NCI-H2171 treated with DMSO at 0.1 percent for 48 hours (cell line): ENCODE measurements around the gene PPP1R10.

ENCODE experiments used
- DNase-seq: peaks from one replicate; lab custom pipeline; 2025; lab: John Stamatoyannopoulos, UW

The PPP1R10 gene

GRCh38 chr6:30556066-30556905 is 60.8 kb downstream of the PPP1R10 start, which contains the start of gene GNL1:
Gene GNL1 (minus strand): TSS chr6:30556489. CDS start chr6:30556203, 286 bp downstream.
- peak; percentile 87 for DNase-seq

GRCh38 chr6:30555816-30556065 is 61.3 kb downstream of the PPP1R10 start:
- DNase-seq = peak; percentile 30

- no peak for DNase-seq
Measured at GRCh38 chr6:30554962-30555815, 61.9 kb downstream of the PPP1R10 start.

GRCh38 chr6:30554404-30554803 is 62.6 kb downstream of the PPP1R10 start:
- DNase-seq = no peak
